PC-9 (cell line): ENCODE data around the gene SH3PXD2B.

ENCODE experiments used
- CTCF ChIP-seq: fragments of 200-600 bp; sonication (generic); conservative IDR thresholded peaks from 2 replicates; pipeline ENCODE4 v1.6.1; 2017; ENCODE audit warnings: mixed run types, antibody characterized with exemption, mild to moderate bottlenecking, moderate library complexity
- EZH2 ChIP-seq: fragments of 200-600 bp; sonication (generic); IDR thresholded peaks from 2 replicates; pipeline ENCODE4 v1.8.0; 2017; ENCODE audit warnings: antibody characterized with exemption, low read depth

- TF ChIP-seq EZH2 (no peak), CTCF (no peak; the same call in 1 of the 2 replicates)
Measured at GRCh38 chr5:172282272-172283019, 171.9 kb downstream of the SH3PXD2B start.
